CD4-positive, alpha-beta T cell treated with Interferon gamma for 1 hour (primary cell): Measurements from ENCODE around the gene NMB.
"Not testable (repeated sequence)": the region's sequence is repeated elsewhere in the genome, so short reads cannot be mapped to it uniquely, and the experiment has no call there.

Source experiments
- DNase-seq: peaks from one replicate; pipeline ENCODE4 v3.0.0-alpha.2; 2020

The NMB gene, protein sequence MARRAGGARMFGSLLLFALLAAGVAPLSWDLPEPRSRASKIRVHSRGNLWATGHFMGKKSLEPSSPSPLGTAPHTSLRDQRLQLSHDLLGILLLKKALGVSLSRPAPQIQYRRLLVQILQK

DNA sequence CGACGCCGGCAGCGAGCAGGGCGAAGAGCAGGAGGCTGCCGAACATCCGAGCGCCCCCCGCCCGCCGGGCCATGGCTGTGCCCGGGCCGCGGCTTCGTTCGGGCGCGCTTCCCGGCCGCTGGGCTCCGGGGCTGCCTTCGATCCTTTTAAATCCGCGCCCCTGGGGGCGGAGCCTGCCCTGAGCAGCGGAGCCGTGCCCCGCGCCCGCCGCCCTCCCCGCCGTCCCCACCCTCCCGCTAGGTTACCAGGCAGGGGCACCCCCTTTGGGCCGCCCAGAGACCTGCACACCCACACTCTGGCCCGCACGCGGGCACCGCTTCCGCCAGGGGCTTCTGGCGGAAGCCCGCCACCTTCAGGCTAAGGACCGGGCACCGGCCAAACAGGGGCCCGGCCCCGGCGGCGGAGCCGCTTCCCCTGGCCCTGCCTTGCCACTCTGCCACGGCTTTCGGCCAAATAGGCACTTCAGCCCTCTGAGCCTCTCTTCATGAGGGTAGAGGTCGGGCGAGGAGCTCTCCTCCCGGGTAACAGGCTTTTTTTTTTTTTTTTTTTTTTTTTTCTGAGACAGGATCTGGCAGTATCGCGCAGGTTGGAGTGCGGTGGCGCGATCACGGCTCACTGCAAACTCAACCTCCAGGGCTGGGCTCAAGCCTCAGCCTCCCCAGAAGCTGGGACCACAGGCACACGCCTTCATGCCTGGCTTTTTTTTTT, at the start of gene NMB:
TSS of gene NMB (minus strand) at position 120 of the 708 bp plus-strand sequence. CDS start at position 73, 47 bp downstream.
- peak; percentile 87 for DNase-seq

DNA sequence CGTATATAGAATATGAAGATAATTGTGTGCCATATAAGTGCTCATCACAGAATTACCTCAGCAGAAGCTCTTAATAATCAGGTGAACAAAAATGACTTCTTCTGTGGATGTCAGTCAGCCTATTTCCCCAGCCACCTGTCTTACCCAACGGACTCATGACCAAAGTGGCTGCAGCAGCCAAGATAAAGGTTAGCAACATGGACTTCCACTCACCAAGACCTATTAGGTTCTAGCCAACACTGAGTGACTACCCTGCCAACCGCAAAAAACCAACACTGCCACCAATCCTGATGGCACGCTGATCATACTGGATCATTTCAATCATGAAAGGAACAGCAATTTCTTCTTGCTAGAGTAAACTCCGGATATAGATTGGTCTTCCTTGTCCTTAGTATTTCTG, 45.8 kb upstream of the NMB start:
- DNase-seq: no peak

DNA sequence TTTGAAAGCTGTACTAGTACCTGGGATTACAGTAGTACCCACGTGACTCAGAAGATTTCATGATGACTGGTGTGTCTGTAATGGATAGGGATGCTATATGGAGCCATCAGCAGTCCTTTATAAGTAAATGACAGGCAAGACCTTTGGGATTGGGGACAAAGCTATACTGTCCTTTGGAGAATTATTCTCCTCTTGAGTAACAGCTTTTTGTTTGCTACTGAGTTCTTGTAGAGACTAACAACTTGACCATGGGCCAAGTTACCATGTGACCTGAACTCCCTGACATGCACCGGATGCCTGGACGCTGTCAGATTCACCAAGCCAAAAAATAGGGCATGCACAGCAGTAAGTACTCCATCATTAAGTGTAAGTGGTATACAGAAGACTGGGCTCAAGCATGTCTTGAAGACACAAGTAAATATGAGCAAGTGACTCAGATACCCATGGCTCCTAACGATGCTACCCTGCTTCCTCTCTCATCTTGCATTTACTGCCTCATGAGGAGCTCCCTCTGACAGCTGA, 45.0 kb upstream of the NMB start:
- DNase-seq: no peak

DNA sequence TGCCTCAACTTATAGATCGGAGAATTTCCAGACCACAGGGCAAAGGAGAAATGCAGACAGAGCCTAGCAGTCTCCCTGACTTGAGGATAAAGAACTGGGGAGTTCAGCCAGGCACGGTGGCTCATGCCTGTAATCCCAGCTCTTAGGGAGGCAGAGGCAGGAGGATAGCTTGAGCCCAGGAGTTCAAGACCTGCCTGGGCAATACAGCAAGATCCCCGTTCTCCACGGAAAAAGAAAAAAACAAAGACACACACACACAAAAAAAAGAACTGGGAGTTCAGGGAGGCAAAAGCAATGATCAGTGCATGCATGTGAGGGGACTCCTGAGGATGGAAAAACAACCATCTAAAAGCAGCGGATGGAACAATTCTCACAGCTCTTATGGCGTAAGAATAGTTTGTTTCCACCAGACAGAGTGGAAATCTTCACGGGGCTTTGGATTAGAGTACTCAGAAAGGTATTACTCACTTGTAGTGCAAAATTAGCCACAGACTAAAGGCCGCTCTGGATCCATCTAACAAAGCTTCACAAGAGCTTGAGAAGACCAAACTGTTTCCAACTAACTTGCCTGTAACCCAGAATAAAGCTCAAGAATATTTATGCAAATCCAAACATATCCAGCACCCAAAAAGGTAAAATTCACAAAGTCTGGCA, 41.7 kb upstream of the NMB start:
- DNase-seq: no peak

DNA sequence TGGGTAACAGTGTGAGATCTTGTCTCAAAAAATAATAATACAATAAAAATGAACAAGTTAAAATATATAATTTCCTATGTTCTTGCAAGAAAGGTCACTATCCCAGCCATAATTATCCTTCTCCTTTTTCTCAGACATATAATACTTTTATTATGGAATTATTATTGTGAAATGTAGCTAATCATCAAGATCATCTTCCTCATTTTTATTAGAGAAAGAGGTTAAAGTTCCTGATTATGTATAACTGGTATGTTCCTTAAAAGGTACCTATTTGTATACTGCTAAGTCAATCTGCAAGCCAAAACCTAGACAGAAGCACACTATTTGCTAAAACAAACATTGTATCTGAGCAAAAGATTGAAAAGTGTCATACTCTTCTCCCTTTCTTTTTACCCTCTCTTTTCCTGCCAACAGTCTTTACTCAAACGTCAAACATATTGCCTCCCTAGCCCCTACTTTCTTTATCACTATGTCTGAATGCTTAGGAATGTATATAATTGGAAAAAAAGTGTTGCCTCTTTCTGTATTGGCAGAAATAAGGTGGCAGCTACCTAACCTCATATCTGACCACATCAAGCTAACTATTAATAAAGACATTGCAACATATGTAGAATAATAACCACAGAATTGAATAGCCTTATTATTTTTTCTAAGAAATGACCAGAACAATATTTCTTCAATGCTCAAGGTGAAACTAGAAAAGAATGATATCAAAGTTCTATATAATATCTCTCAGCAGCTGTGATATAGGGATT, 39.4 kb upstream of the NMB start:
- no peak for DNase-seq

DNA sequence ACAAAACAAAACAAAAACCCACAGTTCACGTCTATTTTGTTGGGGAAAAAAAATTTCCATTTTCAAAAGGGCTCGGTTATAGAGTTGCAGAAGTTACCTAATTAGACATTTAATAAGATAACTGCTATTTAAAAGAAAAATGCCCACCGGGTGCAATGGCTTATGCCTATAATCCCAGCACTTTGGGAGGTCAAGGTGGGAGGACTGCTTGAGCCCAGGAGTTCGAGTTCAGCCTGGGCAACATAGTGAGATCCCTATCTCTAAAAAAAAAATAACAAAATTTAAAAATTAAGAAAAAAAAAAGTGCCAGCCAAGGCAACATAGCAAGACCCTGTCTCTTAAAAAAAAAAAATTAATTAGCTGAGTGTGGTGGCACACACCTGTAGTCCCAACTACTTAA, 38.8 kb upstream of the NMB start:
- no peak for DNase-seq

DNA sequence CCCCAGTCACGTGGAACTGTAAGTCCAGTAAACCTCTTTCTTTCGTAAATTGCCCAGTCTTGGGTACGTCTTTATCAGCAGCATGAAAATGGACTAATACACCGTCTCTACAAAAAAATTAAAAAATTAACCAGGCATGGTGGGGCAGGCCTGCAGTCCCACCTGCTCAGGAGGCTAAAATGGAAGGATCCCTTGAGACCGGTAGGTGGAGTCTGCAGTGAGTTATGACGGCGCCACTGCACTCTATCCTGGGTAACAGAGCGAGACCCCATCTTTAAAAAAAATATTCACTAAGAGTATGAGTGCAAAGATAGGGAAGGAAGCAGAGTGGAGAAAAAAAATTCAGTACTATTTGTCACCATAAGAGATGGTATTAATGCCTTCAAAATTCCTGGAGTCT, 32.3 kb upstream of the NMB start:
- DNase-seq: peak; percentile 5

DNA sequence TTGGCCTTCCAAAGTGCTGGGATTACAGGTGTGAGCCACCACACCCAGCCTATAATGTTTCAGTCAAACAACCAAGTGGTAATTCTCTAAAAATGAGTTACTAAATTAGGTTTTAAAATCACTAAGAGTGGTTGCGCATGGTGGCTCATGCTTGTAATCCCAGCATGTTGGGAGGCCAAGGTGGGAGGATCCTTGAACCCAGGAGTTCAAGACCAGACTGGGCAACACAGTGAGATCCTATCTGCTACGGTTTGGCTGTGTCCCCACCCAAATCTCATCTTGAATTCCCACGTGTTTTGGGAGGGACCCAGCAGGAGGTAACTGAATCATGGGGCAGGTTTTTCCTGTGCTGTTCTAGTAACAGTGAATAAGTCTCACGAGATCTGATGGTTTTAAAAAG, 31.9 kb upstream of the NMB start:
- no peak for DNase-seq

DNA sequence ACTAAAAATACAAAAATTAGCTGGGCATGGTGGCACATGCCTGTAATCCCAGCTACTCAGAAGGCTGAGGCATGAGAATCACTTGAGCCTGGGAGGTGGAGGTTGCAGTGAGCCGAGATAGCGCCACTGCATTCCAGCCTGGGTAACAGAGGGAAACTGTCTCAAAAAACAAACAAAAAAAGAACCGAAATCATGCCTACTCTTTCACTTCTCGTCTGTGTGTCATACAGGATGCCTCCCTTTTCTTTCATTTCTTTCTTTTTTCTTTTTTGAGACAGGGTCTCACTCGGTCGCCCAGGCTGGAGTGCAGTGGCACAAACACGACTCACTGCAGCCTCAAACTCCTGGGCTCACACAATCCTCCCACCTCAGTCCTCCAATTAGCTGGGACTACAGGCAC, 28.4 kb upstream of the NMB start:
- not testable (repeated sequence) for DNase-seq

DNA sequence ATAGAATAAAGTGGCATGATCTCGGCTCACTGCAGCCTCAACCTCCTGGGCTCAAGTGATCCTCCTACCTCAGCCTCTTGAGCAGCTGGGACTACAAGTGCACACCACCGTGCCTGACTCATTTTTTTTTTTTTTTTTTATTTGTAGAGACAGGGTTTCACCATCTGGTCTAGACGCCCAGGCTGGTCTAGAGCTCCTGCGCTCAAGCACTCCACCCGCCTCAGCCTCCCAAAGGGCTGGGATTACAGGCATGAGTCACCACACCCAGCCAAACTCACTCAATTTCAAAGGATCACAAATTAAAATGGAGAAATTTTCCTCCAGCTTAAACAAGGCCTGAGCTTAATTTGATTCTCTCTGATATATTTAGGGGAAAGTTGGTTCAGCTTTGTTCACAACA, 27.3 kb upstream of the NMB start:
- peak; percentile 7 for DNase-seq

DNA sequence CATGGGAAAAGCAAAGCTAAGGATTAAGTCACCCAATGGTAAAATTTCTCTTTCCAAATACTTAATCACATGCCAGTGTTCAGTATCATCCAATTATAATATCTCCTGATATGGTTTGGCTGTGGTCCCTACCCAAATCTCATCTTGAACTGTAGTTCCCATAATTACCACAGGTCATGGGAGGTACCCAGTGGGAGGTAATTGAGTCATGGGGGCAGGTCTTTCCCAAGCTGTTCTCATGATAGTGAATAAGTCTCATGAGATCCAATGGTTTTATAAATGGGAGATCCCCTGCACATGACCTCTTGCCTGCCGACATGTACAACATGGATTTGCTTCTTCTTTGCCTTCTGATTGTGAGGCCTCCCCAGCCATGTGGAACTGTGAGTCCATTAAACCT, 26.1 kb upstream of the NMB start:
- no peak for DNase-seq

DNA sequence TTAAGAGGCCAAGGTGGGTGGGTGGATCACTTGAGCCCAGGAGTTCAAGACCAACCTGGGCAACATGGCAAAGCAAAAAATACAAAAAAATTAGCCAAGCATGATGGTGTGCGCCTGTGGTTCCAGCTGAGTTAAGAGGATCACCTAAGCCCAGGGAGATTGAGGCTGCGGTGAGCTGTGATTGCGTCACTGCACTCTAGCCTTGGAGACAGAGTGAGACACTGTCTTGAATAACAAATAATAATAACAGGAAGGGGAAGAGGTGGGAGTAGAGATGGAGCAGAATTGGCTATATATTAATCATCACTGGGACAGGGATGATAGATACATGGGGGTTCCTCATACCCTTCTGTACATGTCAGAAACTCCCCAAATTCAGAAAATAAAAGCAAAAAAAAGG, 23.8 kb upstream of the NMB start:
- DNase-seq: peak; percentile 33

DNA sequence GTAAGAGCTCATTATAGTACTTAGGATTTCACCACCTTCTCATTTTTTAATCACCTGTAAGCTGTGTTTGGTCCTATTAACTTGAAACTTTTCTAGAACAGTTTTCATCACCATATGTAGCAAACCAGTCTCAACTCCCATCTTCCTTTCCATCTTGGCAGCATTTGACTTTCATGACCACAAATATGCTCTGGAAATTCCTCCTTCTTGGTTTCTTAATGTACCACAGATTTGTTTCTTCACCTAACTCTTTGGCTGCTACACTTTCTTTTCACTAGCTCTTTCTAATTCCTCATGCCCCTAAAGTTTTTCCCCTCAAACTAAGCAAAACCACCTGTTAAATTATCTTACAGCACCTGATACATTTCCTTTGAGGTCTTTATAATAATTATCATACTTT, 13.2 kb upstream of the NMB start:
- DNase-seq: no peak

DNA sequence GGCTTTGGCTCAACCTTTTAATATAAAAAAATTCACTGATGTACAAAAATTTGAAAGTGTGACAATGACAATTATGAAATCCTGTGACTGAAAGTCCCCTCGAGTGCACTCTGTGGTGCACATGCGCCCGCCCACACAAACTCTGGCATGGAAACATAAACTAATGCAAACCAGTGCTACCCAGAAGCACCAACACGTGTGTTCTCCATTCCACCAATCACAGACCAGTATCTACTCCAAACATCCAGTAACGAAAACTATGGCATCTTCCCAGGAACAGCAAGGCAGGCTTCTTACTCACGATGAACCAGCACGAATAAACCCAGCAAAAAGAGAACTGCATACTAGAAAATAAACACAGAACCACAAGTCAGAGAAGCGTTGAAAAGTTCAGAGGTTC, 11.7 kb upstream of the NMB start:
- DNase-seq: no peak

DNA sequence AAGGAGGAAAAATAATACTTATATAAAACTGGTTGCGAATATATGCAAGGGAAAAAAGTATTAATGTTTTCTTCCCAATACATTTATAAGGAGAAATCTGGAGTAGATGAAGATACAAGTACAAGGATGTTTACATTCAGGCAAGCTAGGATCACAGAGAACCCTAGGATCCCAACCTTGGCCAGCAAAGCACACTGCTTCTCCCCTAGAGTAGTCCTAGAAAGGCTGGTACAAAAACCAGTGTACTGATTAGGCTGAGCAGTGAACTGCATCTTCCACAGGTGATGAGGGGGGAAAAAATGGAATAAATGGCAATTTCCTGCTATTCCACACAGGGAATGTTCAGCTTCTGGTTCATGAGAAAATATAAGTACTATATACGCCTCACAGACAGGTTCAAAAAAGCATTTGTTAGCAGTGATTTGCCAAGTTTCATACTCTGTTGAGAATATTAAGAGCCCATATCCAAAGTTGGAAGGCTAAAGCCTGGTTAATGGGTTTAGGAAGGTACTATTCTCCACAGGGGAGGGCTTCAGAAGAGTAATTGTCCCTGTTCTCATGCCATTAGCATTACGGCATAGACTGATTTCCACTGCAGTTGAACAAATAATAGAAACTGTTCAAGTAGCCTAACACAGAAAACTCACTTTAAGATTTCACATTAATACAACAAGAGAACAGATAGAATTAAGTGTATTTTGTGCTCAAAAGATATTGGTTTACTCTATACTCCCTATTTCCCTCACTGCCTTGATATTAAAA, 10.4 kb upstream of the NMB start:
- no peak for DNase-seq

DNA sequence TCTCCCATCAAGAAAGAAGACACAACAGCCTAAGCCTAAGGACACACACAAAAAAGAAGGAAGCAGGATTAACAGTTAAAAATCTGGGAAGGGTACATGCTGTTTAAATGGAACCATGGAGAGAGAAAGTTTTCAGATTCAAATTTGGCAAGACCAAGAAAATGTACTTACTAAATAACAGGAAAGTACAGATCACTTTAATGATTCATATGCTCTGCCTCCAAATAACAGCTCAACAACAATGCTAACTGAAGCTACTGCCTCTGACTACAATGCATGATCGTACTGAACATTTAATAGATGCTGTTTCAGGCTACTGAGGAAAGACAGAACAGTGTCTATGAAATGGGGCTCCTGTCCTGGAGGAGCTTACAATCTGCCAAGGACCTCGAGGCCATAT, 8.4 kb upstream of the NMB start:
- DNase-seq: no peak

DNA sequence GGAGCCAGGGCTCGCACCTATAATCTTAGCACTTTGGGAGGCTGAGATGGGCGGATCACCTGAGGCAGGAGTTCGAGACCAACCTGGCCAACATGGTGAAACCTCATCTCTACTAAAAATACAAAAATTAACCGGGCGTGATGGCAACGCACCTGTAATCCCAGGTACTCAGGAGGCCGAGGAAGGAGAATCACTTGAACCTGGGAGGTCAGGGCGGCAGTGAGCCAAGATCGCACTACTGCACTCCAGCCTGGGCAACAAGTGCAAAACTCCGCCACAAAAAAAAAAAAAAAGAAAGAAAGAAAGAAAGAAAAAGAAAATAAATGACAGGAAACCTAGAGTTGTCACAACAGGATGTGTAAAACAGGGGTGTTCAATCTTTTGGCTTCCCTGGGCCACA, 3.0 kb upstream of the NMB start:
- DNase-seq: no peak

DNA sequence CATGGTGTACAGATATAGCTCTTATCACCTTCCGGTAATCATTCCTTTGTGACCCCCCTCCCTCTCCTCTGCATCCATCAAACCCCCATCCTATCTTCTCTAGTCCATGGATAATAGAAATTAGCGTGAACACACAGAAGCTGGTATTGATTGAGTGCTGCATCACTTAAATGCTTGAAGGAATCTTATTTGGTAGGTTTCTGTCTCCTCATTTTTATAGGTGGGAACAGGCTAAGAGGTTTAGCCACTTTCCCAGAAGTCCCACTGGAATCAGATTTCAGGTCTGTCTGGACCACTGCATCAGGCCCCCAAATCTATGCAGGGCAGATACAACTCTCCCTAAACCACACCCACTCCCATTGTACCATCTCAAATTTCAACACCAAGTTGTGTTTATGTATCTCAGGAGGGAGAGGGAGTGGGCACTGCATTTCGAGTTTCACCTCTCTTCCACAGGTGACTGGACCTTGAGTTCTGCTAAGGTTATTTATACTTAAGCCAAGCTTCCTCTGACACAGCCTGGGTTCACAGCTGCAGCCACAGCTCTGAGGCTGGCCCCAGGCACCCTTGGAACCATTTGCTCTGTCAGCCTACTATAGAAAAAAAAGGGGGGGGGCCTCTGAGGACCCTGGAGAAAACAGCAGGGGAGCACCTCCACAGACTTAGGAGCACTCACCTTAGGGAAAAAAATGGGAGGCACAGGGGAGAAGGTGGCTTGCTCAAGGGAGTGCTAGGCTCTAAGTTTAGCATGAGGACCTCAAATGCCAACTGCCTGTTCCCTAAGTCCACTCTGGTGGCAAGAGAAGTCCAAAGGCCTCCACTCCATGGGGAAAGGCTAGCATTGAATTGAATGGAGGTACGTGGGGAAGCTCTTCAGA, 2.1 kb upstream of the NMB start:
- no peak for DNase-seq

DNA sequence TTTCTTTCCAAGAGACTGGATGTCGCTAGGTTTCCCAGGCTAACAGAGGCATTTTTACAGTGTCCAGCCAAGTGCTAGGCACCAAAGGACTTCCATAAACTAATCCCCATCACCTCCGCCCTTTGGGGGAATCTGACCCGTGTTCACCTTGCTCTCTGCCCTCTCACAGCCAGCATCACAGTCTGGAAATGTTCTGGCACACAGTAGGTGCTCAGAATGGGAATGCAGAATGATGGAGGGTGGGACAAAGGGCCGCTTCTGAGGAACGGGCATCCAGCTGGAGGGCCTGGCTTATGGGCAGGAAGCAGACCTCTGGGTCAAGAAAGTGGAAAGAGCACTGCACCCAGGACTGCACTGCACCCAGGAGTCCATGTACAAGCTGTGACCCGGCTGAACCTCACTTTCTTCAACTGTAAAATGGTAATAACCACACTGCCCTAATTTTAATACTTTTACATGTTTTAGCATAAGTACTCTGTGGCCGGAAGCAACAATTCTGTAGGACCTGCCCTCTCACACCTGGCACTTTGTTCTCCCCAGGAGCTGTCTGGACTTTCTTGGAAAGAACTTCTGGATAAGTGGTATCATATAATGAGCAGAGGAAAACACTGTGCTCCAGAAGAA, 901 bp upstream of the NMB start:
- DNase-seq: no peak

DNA sequence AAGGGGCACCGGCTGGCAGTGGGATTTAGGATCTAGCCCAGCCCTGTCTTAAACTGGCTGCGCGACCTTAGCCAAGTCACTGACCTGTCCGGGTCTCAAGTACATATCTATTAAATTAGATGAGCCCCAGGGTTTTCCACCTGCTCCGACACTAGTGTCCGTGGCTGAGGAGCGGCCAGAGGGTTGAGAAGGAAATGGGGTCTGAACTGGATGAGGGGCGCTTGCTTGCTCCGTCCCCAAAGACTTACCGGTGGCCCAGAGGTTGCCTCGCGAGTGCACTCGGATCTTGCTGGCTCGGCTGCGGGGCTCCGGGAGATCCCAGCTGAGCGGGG, 285 bp downstream of the NMB start:
- no peak for DNase-seq

DNA sequence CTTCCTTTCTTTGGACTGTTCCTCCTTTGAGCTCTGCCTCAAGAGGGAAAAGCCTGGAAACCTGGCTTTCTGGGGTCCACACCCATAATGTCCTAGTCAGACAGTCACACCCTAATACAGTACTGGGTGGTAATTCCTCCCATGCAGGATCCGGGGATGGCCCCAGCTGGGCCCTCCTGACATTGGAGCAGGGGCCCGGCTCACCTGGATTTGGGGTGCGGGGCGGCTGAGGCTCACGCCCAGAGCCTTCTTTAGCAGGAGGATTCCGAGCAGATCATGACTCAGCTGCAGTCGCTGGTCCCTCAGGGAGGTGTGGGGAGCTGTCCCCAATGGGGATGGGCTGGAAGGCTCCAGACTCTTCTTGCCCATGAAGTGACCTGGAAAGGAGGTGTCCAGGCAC, 1.0 kb downstream of the NMB start:
- DNase-seq: no peak
